ENCODE results near the gene PATL1.

The PATL1 gene

GRCh38 chr11:59616396-59616982, 52.3 kb downstream of the PATL1 start:
- Histone ChIP-seq H3K9me3 (ENCODE audit: control insufficient read depth in 5 of 5, low read length in 5 of 5) (no peaks in the 10 kb centered on the region), H3K4me3 (ENCODE audit: low read depth in 1 of 5, low read length in 5 of 5) (peak overlapping the region; percentile 53 to 80 (median 75)), H3K36me3 (ENCODE audit: control insufficient read depth in 5 of 5, insufficient read depth in 5 of 5, low read length in 5 of 5) (no peaks in the 10 kb centered on the region), H3K4me1 (ENCODE audit: control insufficient read depth in 5 of 5, insufficient read depth in 5 of 5, low read length in 5 of 5) (peaks cover 9 to 40% (median 39%) of the 10 kb centered on the region in 5 donors), H3K9ac (ENCODE audit: low read length in 5 of 5) (peak overlapping the region; percentile 75 to 93 (median 83)), H3K27ac (ENCODE audit: low read depth, low read length) (peak overlapping the region; percentile 99), H3K27me3 (ENCODE audit: control insufficient read depth in 5 of 5, insufficient read depth in 4 of 5, low read length in 5 of 5) (no peaks in the 10 kb centered on the region)

GRCh38 chr11:59615637-59616395, 53.0 kb downstream of the PATL1 start, which contains the start of gene OSBP:
Gene OSBP (minus strand): TSS chr11:59615774. CDS start chr11:59615664, 110 bp downstream.
- no peaks in the 10 kb centered on the region for H3K9me3 ChIP-seq (ENCODE audit: control insufficient read depth in 5 of 5, low read length in 5 of 5)
- H3K4me3 ChIP-seq (ENCODE audit: low read depth in 1 of 5, low read length in 5 of 5), result peak within 1 kb of the TSS; percentile 84 to 97 (median 91)
- no peaks in the 10 kb centered on the region for H3K27me3 ChIP-seq (ENCODE audit: control insufficient read depth in 5 of 5, insufficient read depth in 4 of 5, low read length in 5 of 5)
- peaks cover 9 to 47% (median 44%) of the 10 kb centered on the region in 5 donors for H3K4me1 ChIP-seq (ENCODE audit: control insufficient read depth in 5 of 5, insufficient read depth in 5 of 5, low read length in 5 of 5)
- H3K27ac ChIP-seq (ENCODE audit: low read depth, low read length), result peak within 1 kb of the TSS; percentile 99
- H3K9ac ChIP-seq (ENCODE audit: low read length in 5 of 5), result peak within 1 kb of the TSS; percentile 84 to 95 (median 93)
- H3K36me3 ChIP-seq (ENCODE audit: control insufficient read depth in 5 of 5, insufficient read depth in 5 of 5, low read length in 5 of 5), result no peaks in the 10 kb centered on the region

GRCh38 chr11:59615120-59615636, 53.7 kb downstream of the PATL1 start:
- Histone ChIP-seq H3K27ac (ENCODE audit: low read depth, low read length) (peak overlapping the region; percentile 99), H3K4me1 (ENCODE audit: control insufficient read depth in 5 of 5, insufficient read depth in 5 of 5, low read length in 5 of 5) (peaks cover 9 to 47% (median 44%) of the 10 kb centered on the region in 5 donors), H3K36me3 (ENCODE audit: control insufficient read depth in 5 of 5, insufficient read depth in 5 of 5, low read length in 5 of 5) (peaks cover 0 to 3% (median 2%) of the 10 kb centered on the region in 5 donors)

GRCh38 chr11:59614277-59615119, 54.3 kb downstream of the PATL1 start:
- Histone ChIP-seq H3K9ac (ENCODE audit: low read length in 5 of 5) (peak overlapping the region; percentile 43 to 95 (median 93)), H3K36me3 (ENCODE audit: control insufficient read depth in 5 of 5, insufficient read depth in 5 of 5, low read length in 5 of 5) (peaks cover 0 to 10% (median 7%) of the 10 kb centered on the region in 5 donors), H3K9me3 (ENCODE audit: control insufficient read depth in 5 of 5, low read length in 5 of 5) (no peaks in the 10 kb centered on the region), H3K4me3 (ENCODE audit: low read depth in 1 of 5, low read length in 5 of 5) (peak overlapping the region; percentile 84 to 97 (median 91)), H3K4me1 (ENCODE audit: control insufficient read depth in 5 of 5, insufficient read depth in 5 of 5, low read length in 5 of 5) (peaks cover 9 to 47% (median 44%) of the 10 kb centered on the region in 5 donors), H3K27ac (ENCODE audit: low read depth, low read length) (peak overlapping the region; percentile 71), H3K27me3 (ENCODE audit: control insufficient read depth in 5 of 5, insufficient read depth in 4 of 5, low read length in 5 of 5) (no peaks in the 10 kb centered on the region)

More at GRCh38 chr11:59615120-59615636, 53.7 kb downstream of the PATL1 start:
- H3K4me3 ChIP-seq (ENCODE audit: low read depth in 1 of 5, low read length in 5 of 5), result peak overlapping the region; percentile 84 to 97 (median 91)
- no peaks in the 10 kb centered on the region for H3K27me3 ChIP-seq (ENCODE audit: control insufficient read depth in 5 of 5, insufficient read depth in 4 of 5, low read length in 5 of 5)
- H3K9ac ChIP-seq (ENCODE audit: low read length in 5 of 5), result peak overlapping the region; percentile 43 to 95 (median 93)
- H3K9me3 ChIP-seq (ENCODE audit: control insufficient read depth in 5 of 5, low read length in 5 of 5), result no peaks in the 10 kb centered on the region

GRCh38 chr11:59611570-59612565, 57.0 kb downstream of the PATL1 start:
- Histone ChIP-seq H3K27ac (ENCODE audit: low read depth, low read length) (peak overlapping the region; percentile 51), H3K36me3 (ENCODE audit: control insufficient read depth in 5 of 5, insufficient read depth in 5 of 5, low read length in 5 of 5) (peaks cover 22 to 34% (median 31%) of the 10 kb centered on the region in 5 donors), H3K4me1 (ENCODE audit: control insufficient read depth in 5 of 5, insufficient read depth in 5 of 5, low read length in 5 of 5) (peaks cover 9 to 47% (median 44%) of the 10 kb centered on the region in 5 donors), H3K9ac (ENCODE audit: low read length in 5 of 5) (peak overlapping the region in 4 of 5 donors; percentile 21 to 35 (median 27)), H3K4me3 (ENCODE audit: low read depth in 1 of 5, low read length in 5 of 5) (no peak overlapping the region), H3K27me3 (ENCODE audit: control insufficient read depth in 5 of 5, insufficient read depth in 4 of 5, low read length in 5 of 5) (no peaks in the 10 kb centered on the region), H3K9me3 (ENCODE audit: control insufficient read depth in 5 of 5, low read length in 5 of 5) (no peaks in the 10 kb centered on the region)

GRCh38 chr11:59610289-59610688, 58.5 kb downstream of the PATL1 start:
- H3K4me3 ChIP-seq (ENCODE audit: low read depth in 1 of 5, low read length in 5 of 5), result no peak overlapping the region
- no peak overlapping the region for H3K27ac ChIP-seq (ENCODE audit: low read depth, low read length)
- no peaks in the 10 kb centered on the region for H3K27me3 ChIP-seq (ENCODE audit: control insufficient read depth in 5 of 5, insufficient read depth in 4 of 5, low read length in 5 of 5)
- H3K36me3 ChIP-seq (ENCODE audit: control insufficient read depth in 5 of 5, insufficient read depth in 5 of 5, low read length in 5 of 5), result peaks cover 35 to 50% (median 47%) of the 10 kb centered on the region in 5 donors
- peaks cover 4 to 42% (median 39%) of the 10 kb centered on the region in 5 donors for H3K4me1 ChIP-seq (ENCODE audit: control insufficient read depth in 5 of 5, insufficient read depth in 5 of 5, low read length in 5 of 5)
- H3K9me3 ChIP-seq (ENCODE audit: control insufficient read depth in 5 of 5, low read length in 5 of 5), result no peaks in the 10 kb centered on the region
- H3K9ac ChIP-seq (ENCODE audit: low read length in 5 of 5), result no peak overlapping the region

GRCh38 chr11:59607703-59608454, 61.0 kb downstream of the PATL1 start:
- Histone ChIP-seq H3K9me3 (ENCODE audit: control insufficient read depth in 5 of 5, low read length in 5 of 5) (no peaks in the 10 kb centered on the region), H3K27ac (ENCODE audit: low read depth, low read length) (no peak overlapping the region), H3K4me3 (ENCODE audit: low read depth in 1 of 5, low read length in 5 of 5) (no peak overlapping the region), H3K36me3 (ENCODE audit: control insufficient read depth in 5 of 5, insufficient read depth in 5 of 5, low read length in 5 of 5) (peaks cover 44 to 68% (median 64%) of the 10 kb centered on the region in 5 donors), H3K27me3 (ENCODE audit: control insufficient read depth in 5 of 5, insufficient read depth in 4 of 5, low read length in 5 of 5) (no peaks in the 10 kb centered on the region), H3K4me1 (ENCODE audit: control insufficient read depth in 5 of 5, insufficient read depth in 5 of 5, low read length in 5 of 5) (peaks cover 4 to 21% (median 17%) of the 10 kb centered on the region in 5 donors), H3K9ac (ENCODE audit: low read length in 5 of 5) (no peak overlapping the region)

- Histone ChIP-seq H3K36me3 (ENCODE audit: control insufficient read depth in 5 of 5, insufficient read depth in 5 of 5, low read length in 5 of 5) (peaks cover 54 to 95% (median 87%) of the 10 kb centered on the region in 5 donors), H3K4me1 (ENCODE audit: control insufficient read depth in 5 of 5, insufficient read depth in 5 of 5, low read length in 5 of 5) (peaks cover 0 to 3% (median 0%) of the 10 kb centered on the region in 5 donors), H3K27me3 (ENCODE audit: control insufficient read depth in 5 of 5, insufficient read depth in 4 of 5, low read length in 5 of 5) (no peaks in the 10 kb centered on the region), H3K4me3 (ENCODE audit: low read depth in 1 of 5, low read length in 5 of 5) (no peak overlapping the region), H3K9me3 (ENCODE audit: control insufficient read depth in 5 of 5, low read length in 5 of 5) (no peaks in the 10 kb centered on the region), H3K27ac (ENCODE audit: low read depth, low read length) (peak overlapping the region; percentile 57), H3K9ac (ENCODE audit: low read length in 5 of 5) (no peak overlapping the region)
Observed at GRCh38 chr11:59602432-59602831, 66.4 kb downstream of the PATL1 start.
